SK-N-SH (cell line): Measurements from ENCODE around the gene CBLN3. TPM values are rescaled to one million over a fixed set of nuclear protein-coding genes. Genes with fewer than 3 reads are reported as not detected.

Source experiments
- CTCF ChIA-PET: fragments of 300-600, 350-600 bp; formaldehyde crosslinking; extraction: SDS; loops from one replicate; lab custom pipeline; 2021; lab: Yijun Ruan, JAX
- POLR2A ChIA-PET: fragments of 350-600 bp; sonication (Branson Sonifier 250); formaldehyde crosslinking; extraction: SDS; loops from one replicate; lab custom pipeline; 2020; ENCODE audit warnings: antibody characterized with exemption, inconsistent platforms; lab: Yijun Ruan, JAX
- DNase-seq: peaks from one replicate; pipeline ENCODE4 v3.0.0; 2012
- H2AFZ ChIP-seq: fragments of 200-600 bp; sonication (generic); 2 replicates; pipeline ENCODE4 v1.8.1; 2016; ENCODE audit warnings: antibody characterized with exemption, mild to moderate bottlenecking, low read depth
- H3F3A ChIP-seq: fragments of 200-600 bp; sonication (generic); replicated peaks from 2 replicates; pipeline ENCODE3; 2016; ENCODE audit warnings: antibody characterized with exemption, mild to moderate bottlenecking; ENCODE audit not compliant: insufficient read depth
- H3K27ac ChIP-seq, 2 experiments: fragments of 200-500 bp in 1 of 2; fragments of 200-600 bp in 1 of 2; sonication (Bioruptor generic) in 1 of 2; sonication (generic), shearing (Covaris generic) in 1 of 2; 2 replicates each; pipeline versions ENCODE4 v1.5.1 to v1.6.1; 2014 to 2016; ENCODE audit warnings: low read depth in 2 of 2, inconsistent platforms in 1 of 2, low read length in 1 of 2, mild to moderate bottlenecking in 1 of 2, mixed read lengths in 1 of 2
- H3K27me3 ChIP-seq: fragments of 200-600 bp; sonication (generic), shearing (Covaris generic); 2 replicates; pipeline ENCODE4 v1.6.1; 2016; ENCODE audit warnings: mixed run types; ENCODE audit not compliant: insufficient read depth
- H3K36me3 ChIP-seq, 2 experiments: fragments of 200-500 bp in 1 of 2; fragments of 200-600 bp in 1 of 2; sonication (Bioruptor generic) in 1 of 2; sonication (generic) in 1 of 2; replicated peaks in 1 of 2; 2 replicates each; pipeline versions ENCODE3 to v1.5.1; 2014 to 2016; ENCODE audit warnings: low read length in 1 of 2, mild to moderate bottlenecking in 1 of 2; ENCODE audit not compliant: insufficient read depth in 2 of 2, control insufficient read depth in 1 of 2
- H3K4me1 ChIP-seq, 2 experiments: fragments of 200-500 bp in 1 of 2; fragments of 200-600 bp in 1 of 2; sonication (Bioruptor generic) in 1 of 2; sonication (generic), shearing (Covaris generic) in 1 of 2; 2 replicates each; pipeline versions ENCODE4 v1.5.1 to v1.6.1; 2014 to 2016; ENCODE audit warnings: low read depth in 1 of 2, low read length in 1 of 2, mixed run types in 1 of 2; ENCODE audit not compliant: insufficient read depth in 2 of 2, control insufficient read depth in 1 of 2
- H3K4me2 ChIP-seq: fragments of 200-600 bp; sonication (generic), shearing (Covaris generic); 2 replicates; pipeline ENCODE4 v1.6.1; 2017; ENCODE audit warnings: mixed run types
- H3K4me3 ChIP-seq, 2 experiments: fragments of 200-500 bp in 1 of 2; fragments of 200-600 bp in 1 of 2; sonication (Bioruptor generic) in 1 of 2; sonication (generic), shearing (Covaris generic) in 1 of 2; 2 replicates each; pipeline versions ENCODE4 v1.5.1 to v1.8.1; 2014 to 2016; ENCODE audit warnings: low read depth in 2 of 2, inconsistent platforms in 1 of 2, low read length in 1 of 2, mild to moderate bottlenecking in 1 of 2, mixed read lengths in 1 of 2, moderate library complexity in 1 of 2
- H3K79me2 ChIP-seq: fragments of 200-600 bp; sonication (generic); 2 replicates; pipeline ENCODE4 v1.8.1; 2017; ENCODE audit warnings: mild to moderate bottlenecking; ENCODE audit not compliant: insufficient read depth
- H3K9ac ChIP-seq: fragments of 200-600 bp; sonication (generic); 2 replicates; pipeline ENCODE4 v1.6.1; 2017; ENCODE audit warnings: mixed run types
- H3K9me2 ChIP-seq: fragments of 200-600 bp; sonication (generic); 2 replicates; pipeline ENCODE4 v1.6.1; 2017; ENCODE audit warnings: mixed run types
- H3K9me3 ChIP-seq: fragments of 200-600 bp; sonication (generic); 2 replicates; pipeline ENCODE4 v1.6.1; 2017; ENCODE audit warnings: mixed run types, mild to moderate bottlenecking, moderate library complexity
- H4K20me1 ChIP-seq: fragments of 200-600 bp; sonication (generic); 2 replicates; pipeline ENCODE4 v1.6.1; 2017; ENCODE audit warnings: mild to moderate bottlenecking, mixed run types; ENCODE audit not compliant: insufficient read depth
- ELF1 ChIP-seq: IDR thresholded peaks from 2 replicates; pipeline ENCODE4 v1.4.0; 2012
- EZH2phosphoT487 ChIP-seq: fragments of 200-600 bp; sonication (generic); IDR thresholded peaks from 2 replicates; pipeline ENCODE4 v1.6.1; 2017; ENCODE audit warnings: low read depth, mixed run types, mild to moderate bottlenecking, antibody characterized with exemption, moderate library complexity, borderline replicate concordance
- FOXJ3 ChIP-seq: sonication (generic); formaldehyde crosslinking; IDR thresholded peaks from 2 replicates; pipeline ENCODE4 v1.5.1; 2020; ENCODE audit warnings: mild to moderate bottlenecking, missing genetic modification reagents
- FOXM1 ChIP-seq: IDR thresholded peaks from 2 replicates; pipeline ENCODE4 v1.4.0; 2012; ENCODE audit warnings: low read depth, mild to moderate bottlenecking
- GATA2 ChIP-seq: sonication (generic); formaldehyde crosslinking; IDR thresholded peaks from 2 replicates; pipeline ENCODE4 v1.5.0; 2020; ENCODE audit warnings: mild to moderate bottlenecking, missing genetic modification reagents
- MXI1 ChIP-seq: IDR thresholded peaks from 2 replicates; pipeline ENCODE4 v1.6.1; 2012; ENCODE audit warnings: mild to moderate bottlenecking, low read depth, low read length, improper control_type of control experiment
- NFIC ChIP-seq: IDR thresholded peaks from 2 replicates; pipeline ENCODE4 v1.4.0; 2012; ENCODE audit warnings: borderline replicate concordance
- RAD21 ChIP-seq: IDR thresholded peaks from 2 replicates; pipeline ENCODE4 v1.6.1; 2012; ENCODE audit warnings: mild to moderate bottlenecking, low read length
- RXRA ChIP-seq: IDR thresholded peaks from 2 replicates; pipeline ENCODE4 v1.4.0; 2012; ENCODE audit warnings: low read depth, mild to moderate bottlenecking, borderline replicate concordance
- SMC3 ChIP-seq: IDR thresholded peaks from 2 replicates; pipeline ENCODE4 v1.6.1; 2012; ENCODE audit warnings: low read depth, low read length, improper control_type of control experiment
- WGBS: methylation state at CpG from one replicate; pipeline ENCODE4 v1.1.6; 2017; ENCODE audit warnings: low lambda C conversion rate; 5-methylcytosine and 5-hydroxymethylcytosine counted together
- polyA plus RNA-seq, 3 experiments: library from polyadenylated mRNA; depleted of rRNA; stranded (reverse); fragments of >200 nt; gene quantifications; 2 replicates each; pipeline ENCODE4 v1.2.3, GENCODE V29; 2012
- TF ChIP-seq, protein P1 (sequence below): fragments of 200-600 bp; sonication (generic); IDR thresholded peaks from 2 replicates; pipeline ENCODE4 v1.6.1; 2017; ENCODE audit warnings: antibody characterized with exemption, mild to moderate bottlenecking, moderate library complexity
- TF ChIP-seq, protein P2 (sequence below): IDR thresholded peaks from 2 replicates; pipeline ENCODE4 v1.4.0; 2012; ENCODE audit warnings: low read depth, borderline replicate concordance
- TF ChIP-seq, protein P3 (sequence below): fragments of 150-350 bp; IDR thresholded peaks from 2 replicates; pipeline ENCODE4 v1.6.1; 2016; ENCODE audit warnings: mild to moderate bottlenecking, low read depth, low read length

The CBLN3 gene
- polyA plus RNA-seq, 1 of the 3 experiments (the other 2 are of a cell fraction), result 1.8 TPM

- DNase-seq, result peak; percentile 77
- Histone ChIP-seq H3K27ac (no peak overlapping the region), H3K27me3 (no peaks in the 10 kb centered on the region), H3K4me2 (no peak overlapping the region), H3K9me2 (no peaks in the 10 kb centered on the region), H3K9me3 (no peaks in the 10 kb centered on the region), H3K4me1 (no peaks in the 10 kb centered on the region; a peak in 1 of 4 replicates), H3K79me2 (no peaks in the 10 kb centered on the region), H3K9ac (no peak overlapping the region), H3K4me3 (no peak overlapping the region), H2AFZ (no peak overlapping the region), H4K20me1 (no peaks in the 10 kb centered on the region), H3F3A (no peaks in the 10 kb centered on the region), H3K36me3 (peaks cover 0 to 10% of the 10 kb centered on the region in 2 experiments)
- CTCF ChIA-PET, result interaction anchor here (0.6 to 4.6 kb wide), 18 partner anchors 10 to 103 kb away, joined by 3 to 37 read pairs (median 4); partner anchors contain the start of genes CBLN3, KHNYN, NFATC4 and NYNRIN
- whole genome bisulfite sequencing, result 71% methylated on average over 12 of the region's 16 CpGs
- POLR2A ChIA-PET, result interaction anchor here (1.2 kb wide), 1 partner anchor 45 kb away, joined by 5 read pairs; no protein-coding TSS in a partner anchor
- TF ChIP-seq, protein P1, sequence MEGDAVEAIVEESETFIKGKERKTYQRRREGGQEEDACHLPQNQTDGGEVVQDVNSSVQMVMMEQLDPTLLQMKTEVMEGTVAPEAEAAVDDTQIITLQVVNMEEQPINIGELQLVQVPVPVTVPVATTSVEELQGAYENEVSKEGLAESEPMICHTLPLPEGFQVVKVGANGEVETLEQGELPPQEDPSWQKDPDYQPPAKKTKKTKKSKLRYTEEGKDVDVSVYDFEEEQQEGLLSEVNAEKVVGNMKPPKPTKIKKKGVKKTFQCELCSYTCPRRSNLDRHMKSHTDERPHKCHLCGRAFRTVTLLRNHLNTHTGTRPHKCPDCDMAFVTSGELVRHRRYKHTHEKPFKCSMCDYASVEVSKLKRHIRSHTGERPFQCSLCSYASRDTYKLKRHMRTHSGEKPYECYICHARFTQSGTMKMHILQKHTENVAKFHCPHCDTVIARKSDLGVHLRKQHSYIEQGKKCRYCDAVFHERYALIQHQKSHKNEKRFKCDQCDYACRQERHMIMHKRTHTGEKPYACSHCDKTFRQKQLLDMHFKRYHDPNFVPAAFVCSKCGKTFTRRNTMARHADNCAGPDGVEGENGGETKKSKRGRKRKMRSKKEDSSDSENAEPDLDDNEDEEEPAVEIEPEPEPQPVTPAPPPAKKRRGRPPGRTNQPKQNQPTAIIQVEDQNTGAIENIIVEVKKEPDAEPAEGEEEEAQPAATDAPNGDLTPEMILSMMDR, result peak; percentile 73
- peak; percentile 84 for TF ChIP-seq SMC3
- TF ChIP-seq MXI1, result no peak
- peak; percentile 72 for TF ChIP-seq RAD21
Observed at GRCh38 chr14:24411443-24412389, 17.8 kb downstream of the CBLN3 start.

DNA sequence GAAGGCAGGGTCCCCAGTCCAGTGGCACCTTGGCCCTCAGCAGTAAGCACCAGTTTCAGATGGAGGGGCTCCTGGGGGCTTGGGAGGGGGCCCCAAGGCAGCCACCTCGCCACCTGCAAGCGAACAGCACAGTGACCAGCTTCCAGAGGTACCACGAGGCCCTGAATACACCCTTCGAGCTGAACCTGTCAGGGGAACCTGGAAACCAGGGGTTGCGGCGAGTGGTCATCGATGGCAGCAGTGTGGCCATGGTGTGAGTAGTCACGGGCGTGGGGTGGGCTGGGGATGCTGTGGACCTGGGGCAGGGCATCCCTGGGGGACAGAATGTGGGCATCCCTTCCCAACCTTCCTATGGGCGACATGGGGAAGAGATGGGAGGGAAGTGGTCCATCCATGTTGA, 19.5 kb downstream of the CBLN3 start:
- no peaks in the 10 kb centered on the region for H4K20me1 ChIP-seq
- H3K27me3 ChIP-seq, result no peaks in the 10 kb centered on the region
- ChIA-PET POLR2A (no interaction called here), CTCF (interaction anchor here (0.7 to 4.2 kb wide), 7 partner anchors 9 to 76 kb away, joined by 3 to 31 read pairs (median 4); partner anchors contain the start of genes ADCY4, CBLN3 and KHNYN)
- H3F3A ChIP-seq, result no peaks in the 10 kb centered on the region
- DNase-seq, result no peak
- no peaks in the 10 kb centered on the region for H3K4me1 ChIP-seq
- no peaks in the 10 kb centered on the region for H3K9me2 ChIP-seq
- H3K79me2 ChIP-seq, result no peaks in the 10 kb centered on the region
- H3K4me2 ChIP-seq, result no peak overlapping the region
- H3K36me3 ChIP-seq, result peaks cover 0 to 10% of the 10 kb centered on the region in 2 experiments
- H3K9me3 ChIP-seq, result no peaks in the 10 kb centered on the region
- no peak overlapping the region for H2AFZ ChIP-seq
- TF ChIP-seq GATA2 (CRISPR knock-in tag), result no peak
- TF ChIP-seq, protein P2, sequence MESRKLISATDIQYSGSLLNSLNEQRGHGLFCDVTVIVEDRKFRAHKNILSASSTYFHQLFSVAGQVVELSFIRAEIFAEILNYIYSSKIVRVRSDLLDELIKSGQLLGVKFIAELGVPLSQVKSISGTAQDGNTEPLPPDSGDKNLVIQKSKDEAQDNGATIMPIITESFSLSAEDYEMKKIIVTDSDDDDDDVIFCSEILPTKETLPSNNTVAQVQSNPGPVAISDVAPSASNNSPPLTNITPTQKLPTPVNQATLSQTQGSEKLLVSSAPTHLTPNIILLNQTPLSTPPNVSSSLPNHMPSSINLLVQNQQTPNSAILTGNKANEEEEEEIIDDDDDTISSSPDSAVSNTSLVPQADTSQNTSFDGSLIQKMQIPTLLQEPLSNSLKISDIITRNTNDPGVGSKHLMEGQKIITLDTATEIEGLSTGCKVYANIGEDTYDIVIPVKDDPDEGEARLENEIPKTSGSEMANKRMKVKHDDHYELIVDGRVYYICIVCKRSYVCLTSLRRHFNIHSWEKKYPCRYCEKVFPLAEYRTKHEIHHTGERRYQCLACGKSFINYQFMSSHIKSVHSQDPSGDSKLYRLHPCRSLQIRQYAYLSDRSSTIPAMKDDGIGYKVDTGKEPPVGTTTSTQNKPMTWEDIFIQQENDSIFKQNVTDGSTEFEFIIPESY, result no peak
- no peak for TF ChIP-seq ELF1
- no peak for TF ChIP-seq RXRA
- no peak for TF ChIP-seq FOXM1
- TF ChIP-seq FOXJ3 (CRISPR knock-in tag), result no peak
- TF ChIP-seq EZH2phosphoT487, result no peak
- no peak for TF ChIP-seq SMC3
- TF ChIP-seq, protein P3, sequence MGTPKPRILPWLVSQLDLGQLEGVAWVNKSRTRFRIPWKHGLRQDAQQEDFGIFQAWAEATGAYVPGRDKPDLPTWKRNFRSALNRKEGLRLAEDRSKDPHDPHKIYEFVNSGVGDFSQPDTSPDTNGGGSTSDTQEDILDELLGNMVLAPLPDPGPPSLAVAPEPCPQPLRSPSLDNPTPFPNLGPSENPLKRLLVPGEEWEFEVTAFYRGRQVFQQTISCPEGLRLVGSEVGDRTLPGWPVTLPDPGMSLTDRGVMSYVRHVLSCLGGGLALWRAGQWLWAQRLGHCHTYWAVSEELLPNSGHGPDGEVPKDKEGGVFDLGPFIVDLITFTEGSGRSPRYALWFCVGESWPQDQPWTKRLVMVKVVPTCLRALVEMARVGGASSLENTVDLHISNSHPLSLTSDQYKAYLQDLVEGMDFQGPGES, result no peak
- no peak for TF ChIP-seq NFIC
- no peak overlapping the region for H3K27ac ChIP-seq
- no peak overlapping the region for H3K9ac ChIP-seq
- no peak overlapping the region for H3K4me3 ChIP-seq
- WGBS, result 76% methylated on average over 8 of the region's 10 CpGs
